RWPE1 (cell line): ENCODE measurements around the gene DAPP1.

Experiments
- CTCF ChIA-PET: fragments of 350-600 bp; sonication (Branson Sonifier 250); formaldehyde crosslinking; extraction: SDS; loops from one replicate; lab custom pipeline; 2021; lab: Yijun Ruan, JAX
- POLR2A ChIA-PET: fragments of 400-600 bp; formaldehyde crosslinking; extraction: SDS; loops from one replicate; lab custom pipeline; 2020; ENCODE audit warnings: antibody characterized with exemption; ENCODE audit not compliant: low non-redundant PET; lab: Yijun Ruan, JAX
- DNase-seq: peaks from one replicate; pipeline ENCODE4 v3.0.0; 2012; ENCODE audit warnings: low spot score
- H3K27ac ChIP-seq: fragments of 450-650 bp; 2 replicates; pipeline ENCODE4 v1.5.1; 2017
- TF ChIP-seq, protein P1 (sequence below): fragments of 450-650 bp; conservative IDR thresholded peaks from 2 replicates; pipeline ENCODE4 v1.5.1; 2017; ENCODE audit warnings: low read depth, mild to moderate bottlenecking

DAPP1 gene

DNA sequence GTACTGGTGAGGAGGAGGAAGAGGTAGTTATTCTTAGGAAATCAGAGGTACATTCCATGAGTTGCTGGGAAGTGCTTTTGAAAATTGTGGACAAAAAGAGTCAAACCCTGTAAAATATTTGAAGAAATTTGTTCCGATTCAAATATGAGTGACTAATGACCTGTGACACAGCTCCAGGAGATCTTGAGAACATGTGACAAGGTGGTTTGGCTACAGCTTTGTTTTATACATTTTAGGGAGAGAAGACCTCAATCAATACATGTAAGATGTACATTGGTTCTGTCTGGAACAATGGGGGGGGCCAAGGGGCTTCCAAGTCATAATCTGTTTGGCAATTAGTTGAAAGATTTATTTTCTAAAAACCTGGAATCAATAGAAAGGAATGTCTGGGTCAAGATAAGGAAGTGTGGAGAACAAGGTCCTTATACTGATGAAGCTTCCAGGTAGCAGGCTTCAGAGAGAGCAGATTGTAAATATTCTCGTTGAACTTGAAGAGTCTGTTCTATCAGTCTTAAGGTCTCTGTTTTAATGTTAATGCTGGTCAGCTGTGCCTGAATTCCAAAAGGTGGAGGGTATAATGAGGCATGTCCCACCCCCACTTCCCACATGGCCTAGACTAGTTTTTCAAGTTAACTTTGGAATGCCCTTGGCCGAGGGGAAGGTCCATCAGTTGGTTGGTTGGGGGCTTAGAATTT, 15.5 kb upstream of the DAPP1 start:
- no peak for DNase-seq
- CTCF ChIA-PET: no interaction called here

DNA sequence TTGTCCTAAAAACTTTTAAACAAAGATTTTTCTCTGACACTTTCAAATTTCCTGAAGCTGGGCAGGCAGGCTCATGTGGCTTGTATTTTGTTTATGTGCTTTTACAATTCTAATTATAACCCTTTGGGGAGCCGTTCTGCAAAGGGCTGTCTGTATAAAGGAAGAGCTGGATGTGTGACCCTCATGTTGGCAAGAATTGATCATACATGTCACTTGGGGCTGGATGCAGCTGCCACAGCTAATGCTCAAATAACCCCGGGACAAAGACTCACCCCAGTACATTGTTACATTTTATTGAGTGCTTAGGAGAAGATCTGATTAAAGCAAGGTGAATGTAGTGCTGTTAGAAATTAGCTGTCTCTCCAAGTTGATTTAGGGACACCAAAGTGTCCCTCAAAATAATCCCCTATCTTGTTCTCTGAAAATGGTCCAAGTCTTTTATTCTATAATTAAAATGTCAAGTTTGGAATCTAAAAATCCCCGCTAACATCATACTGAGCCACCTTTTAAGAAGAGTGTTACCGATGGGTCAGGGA, 13.0 kb upstream of the DAPP1 start:
- no peak for DNase-seq
- no peak overlapping the region for H3K27ac ChIP-seq
- POLR2A ChIA-PET: no interaction called here
- CTCF ChIA-PET: interaction anchor here (0.6 to 0.7 kb wide), 3 partner anchors 29 to 243 kb away, joined by 3 to 4 read pairs (median 3); no protein-coding TSS in a partner anchor
- TF ChIP-seq, protein P1, sequence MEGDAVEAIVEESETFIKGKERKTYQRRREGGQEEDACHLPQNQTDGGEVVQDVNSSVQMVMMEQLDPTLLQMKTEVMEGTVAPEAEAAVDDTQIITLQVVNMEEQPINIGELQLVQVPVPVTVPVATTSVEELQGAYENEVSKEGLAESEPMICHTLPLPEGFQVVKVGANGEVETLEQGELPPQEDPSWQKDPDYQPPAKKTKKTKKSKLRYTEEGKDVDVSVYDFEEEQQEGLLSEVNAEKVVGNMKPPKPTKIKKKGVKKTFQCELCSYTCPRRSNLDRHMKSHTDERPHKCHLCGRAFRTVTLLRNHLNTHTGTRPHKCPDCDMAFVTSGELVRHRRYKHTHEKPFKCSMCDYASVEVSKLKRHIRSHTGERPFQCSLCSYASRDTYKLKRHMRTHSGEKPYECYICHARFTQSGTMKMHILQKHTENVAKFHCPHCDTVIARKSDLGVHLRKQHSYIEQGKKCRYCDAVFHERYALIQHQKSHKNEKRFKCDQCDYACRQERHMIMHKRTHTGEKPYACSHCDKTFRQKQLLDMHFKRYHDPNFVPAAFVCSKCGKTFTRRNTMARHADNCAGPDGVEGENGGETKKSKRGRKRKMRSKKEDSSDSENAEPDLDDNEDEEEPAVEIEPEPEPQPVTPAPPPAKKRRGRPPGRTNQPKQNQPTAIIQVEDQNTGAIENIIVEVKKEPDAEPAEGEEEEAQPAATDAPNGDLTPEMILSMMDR: no peak

More for the DNA sequence above, 15.5 kb upstream of the DAPP1 start:
- TF ChIP-seq, protein P1: no peak
- no peak overlapping the region for H3K27ac ChIP-seq
- POLR2A ChIA-PET: no interaction called here

DNA sequence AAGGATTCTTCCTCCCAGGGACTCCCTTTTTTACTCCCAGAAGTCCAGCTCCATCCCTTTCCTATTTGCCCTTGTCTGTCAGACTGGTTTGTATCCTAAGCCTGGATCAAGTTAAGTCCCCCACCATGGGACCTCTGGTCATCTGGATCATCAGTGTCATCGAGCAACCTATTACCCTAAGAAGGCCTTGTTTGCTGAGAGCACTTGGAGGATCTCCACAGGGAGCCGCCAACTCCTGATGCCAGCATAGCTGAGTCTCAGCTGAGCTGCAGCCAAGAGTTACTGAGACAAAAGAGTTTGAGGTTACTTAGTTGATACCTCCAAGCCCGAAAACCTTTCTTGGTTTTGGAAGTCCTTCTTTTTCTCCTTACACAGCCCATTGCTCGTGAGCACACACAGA, 10.1 kb upstream of the DAPP1 start:
- POLR2A ChIA-PET: no interaction called here
- TF ChIP-seq, protein P1: no peak
- CTCF ChIA-PET: interaction anchor here (0.5 to 0.7 kb wide), 3 partner anchors 78 to 233 kb away, joined by 3 read pairs; no protein-coding TSS in a partner anchor

DNA sequence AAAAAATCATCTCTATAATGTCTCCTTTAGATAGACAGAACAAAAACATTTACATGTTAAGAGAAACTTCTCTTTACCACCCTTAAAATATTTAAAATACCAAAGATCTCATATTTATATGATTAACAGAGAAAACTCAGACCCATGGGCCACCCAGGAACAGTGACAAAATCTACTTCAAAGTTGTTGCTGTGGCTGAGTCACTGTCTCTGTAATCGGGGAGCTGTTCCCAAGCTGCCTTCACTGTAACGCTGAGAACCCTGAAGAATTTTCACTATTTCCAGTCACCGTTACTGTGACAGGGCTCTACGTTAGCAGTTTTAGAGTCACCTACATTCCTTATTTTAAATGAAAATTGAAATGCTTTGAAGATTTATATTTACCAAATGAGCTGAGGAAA, 9.0 kb upstream of the DAPP1 start:
- no peak for DNase-seq
- POLR2A ChIA-PET: interaction anchor here (0.7 kb wide), 1 partner anchor 141 kb away, joined by 3 read pairs; no protein-coding TSS in a partner anchor
- CTCF ChIA-PET: interaction anchor here (0.6 to 2.0 kb wide), 22 partner anchors 9 to 1443 kb away, joined by 3 to 11 read pairs (median 4); partner anchors contain the start of genes DAPP1 and TRMT10A

More for the DNA sequence above, 10.1 kb upstream of the DAPP1 start:
- no peak for DNase-seq
- no peak overlapping the region for H3K27ac ChIP-seq

DNA sequence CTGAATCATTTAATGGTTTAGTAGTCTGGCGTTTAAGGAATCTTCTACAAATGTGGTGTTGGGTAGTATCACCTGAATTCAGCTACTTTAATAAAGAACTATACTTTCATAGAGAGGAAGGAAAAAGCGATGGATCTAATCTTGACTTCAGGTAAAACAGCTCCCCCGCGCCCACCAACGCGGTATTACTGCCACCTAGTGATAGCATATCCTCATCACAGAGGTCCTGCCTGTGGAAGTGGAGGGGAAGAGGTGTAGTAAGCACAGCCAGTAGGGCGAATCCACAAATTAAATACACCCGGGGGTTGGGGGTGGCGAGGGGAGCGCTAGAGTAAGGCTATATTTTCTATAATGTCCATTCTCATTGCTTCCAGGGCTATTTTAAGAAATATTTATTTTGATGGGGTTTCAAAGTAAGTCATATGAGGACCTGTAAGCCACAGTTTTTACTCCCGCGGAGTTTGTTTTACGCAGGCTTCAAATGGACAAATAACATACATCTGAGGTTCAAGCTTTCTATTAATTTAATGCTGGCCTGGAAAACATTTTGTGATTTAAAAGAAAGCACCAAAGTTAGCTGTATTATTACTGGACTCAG, 8.3 kb upstream of the DAPP1 start:
- TF ChIP-seq, protein P1: peak; percentile 70
- POLR2A ChIA-PET: interaction anchor here (0.7 kb wide), 1 partner anchor 141 kb away, joined by 3 read pairs; no protein-coding TSS in a partner anchor
- no peak overlapping the region for H3K27ac ChIP-seq
- peak; percentile 76 for DNase-seq
- CTCF ChIA-PET: interaction anchor here (0.6 to 2.0 kb wide), 21 partner anchors 8 to 1444 kb away, joined by 3 to 11 read pairs (median 4); partner anchors contain the start of genes DAPP1 and TRMT10A

More for the DNA sequence above, 9.0 kb upstream of the DAPP1 start:
- TF ChIP-seq, protein P1: no peak
- no peak overlapping the region for H3K27ac ChIP-seq

DNA sequence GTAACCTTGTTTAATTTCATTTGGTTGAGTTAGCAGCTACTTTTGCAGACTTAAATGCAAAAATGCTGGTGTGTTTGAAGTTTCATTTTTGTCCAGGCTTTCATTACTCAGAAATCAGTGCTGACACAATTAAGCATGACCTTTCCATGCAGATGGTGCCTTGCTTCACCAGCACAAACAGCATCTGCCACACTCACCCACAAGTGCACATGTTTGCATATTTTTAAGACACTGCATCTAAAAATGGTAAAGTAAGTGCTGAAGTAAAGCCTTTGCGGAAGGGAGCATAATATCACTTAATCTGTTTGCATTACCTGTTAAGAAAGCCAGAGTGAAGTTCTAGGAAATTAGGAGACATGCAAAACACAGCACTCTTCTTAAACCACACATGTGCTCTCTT, 7.3 kb upstream of the DAPP1 start:
- ChIA-PET CTCF (interaction anchor here (0.6 to 2.0 kb wide), 5 partner anchors 85 to 246 kb away, joined by 3 to 11 read pairs (median 7); partner anchors contain the start of gene TRMT10A), POLR2A (no interaction called here)
- H3K27ac ChIP-seq: no peak overlapping the region
- TF ChIP-seq, protein P1: no peak
- DNase-seq: no peak
